NB4 (cell line): ENCODE data around the gene UNC13B.

Experiments used
- DNase-seq: peaks from one replicate; pipeline ENCODE4 v3.0.0; 2010; ENCODE audit warnings: low read depth
- H3K4me3 ChIP-seq: one replicate; pipeline ENCODE4 v1.5.1; 2011; ENCODE audit warnings: mild to moderate bottlenecking, low read depth, low read length, moderate library complexity
- MYC ChIP-seq: IDR thresholded peaks from 2 replicates; pipeline ENCODE4 v1.6.1; 2011; ENCODE audit warnings: low read depth, low read length
- POLR2A ChIP-seq: IDR thresholded peaks from 2 replicates; pipeline ENCODE4 v1.6.1; 2011; ENCODE audit warnings: mild to moderate bottlenecking; ENCODE audit not compliant: insufficient read length; ENCODE audit errors: extremely low read depth
- TF ChIP-seq, protein P1 (sequence below): IDR thresholded peaks from 2 replicates; pipeline ENCODE4 v1.6.1; 2011; ENCODE audit warnings: low read depth, low read length
- TF ChIP-seq, protein P2 (sequence below): IDR thresholded peaks from one replicate; pipeline ENCODE4 v1.5.1; 2012; ENCODE audit warnings: low read depth, low read length

Gene UNC13B

DNA sequence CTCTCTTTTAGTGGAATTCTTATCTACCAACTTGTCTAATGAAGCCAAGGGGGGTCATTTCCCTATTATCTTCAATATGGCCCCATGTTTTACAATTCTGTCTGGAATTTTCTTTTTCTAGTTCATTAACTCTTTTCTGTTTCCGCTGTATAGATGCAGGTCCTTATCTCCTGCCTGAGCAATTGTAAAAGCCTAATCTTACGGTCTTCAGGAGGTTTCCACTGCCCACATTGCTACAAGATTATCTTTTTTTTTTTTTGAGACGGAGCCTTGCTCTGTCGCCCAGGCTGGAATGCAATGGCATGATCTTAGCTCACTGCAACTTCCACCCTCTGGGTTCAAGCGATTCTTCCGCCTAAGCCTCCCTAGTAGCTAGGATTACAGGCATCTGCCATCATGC is 132.3 kb downstream of the UNC13B start:
- no peak overlapping the region for H3K4me3 ChIP-seq
- TF ChIP-seq, protein P1, sequence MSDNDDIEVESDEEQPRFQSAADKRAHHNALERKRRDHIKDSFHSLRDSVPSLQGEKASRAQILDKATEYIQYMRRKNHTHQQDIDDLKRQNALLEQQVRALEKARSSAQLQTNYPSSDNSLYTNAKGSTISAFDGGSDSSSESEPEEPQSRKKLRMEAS, result no peak
- TF ChIP-seq, protein P2, sequence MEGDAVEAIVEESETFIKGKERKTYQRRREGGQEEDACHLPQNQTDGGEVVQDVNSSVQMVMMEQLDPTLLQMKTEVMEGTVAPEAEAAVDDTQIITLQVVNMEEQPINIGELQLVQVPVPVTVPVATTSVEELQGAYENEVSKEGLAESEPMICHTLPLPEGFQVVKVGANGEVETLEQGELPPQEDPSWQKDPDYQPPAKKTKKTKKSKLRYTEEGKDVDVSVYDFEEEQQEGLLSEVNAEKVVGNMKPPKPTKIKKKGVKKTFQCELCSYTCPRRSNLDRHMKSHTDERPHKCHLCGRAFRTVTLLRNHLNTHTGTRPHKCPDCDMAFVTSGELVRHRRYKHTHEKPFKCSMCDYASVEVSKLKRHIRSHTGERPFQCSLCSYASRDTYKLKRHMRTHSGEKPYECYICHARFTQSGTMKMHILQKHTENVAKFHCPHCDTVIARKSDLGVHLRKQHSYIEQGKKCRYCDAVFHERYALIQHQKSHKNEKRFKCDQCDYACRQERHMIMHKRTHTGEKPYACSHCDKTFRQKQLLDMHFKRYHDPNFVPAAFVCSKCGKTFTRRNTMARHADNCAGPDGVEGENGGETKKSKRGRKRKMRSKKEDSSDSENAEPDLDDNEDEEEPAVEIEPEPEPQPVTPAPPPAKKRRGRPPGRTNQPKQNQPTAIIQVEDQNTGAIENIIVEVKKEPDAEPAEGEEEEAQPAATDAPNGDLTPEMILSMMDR, result no peak
- TF ChIP-seq MYC (no peak), POLR2A (no peak)
- no peak for DNase-seq

DNA sequence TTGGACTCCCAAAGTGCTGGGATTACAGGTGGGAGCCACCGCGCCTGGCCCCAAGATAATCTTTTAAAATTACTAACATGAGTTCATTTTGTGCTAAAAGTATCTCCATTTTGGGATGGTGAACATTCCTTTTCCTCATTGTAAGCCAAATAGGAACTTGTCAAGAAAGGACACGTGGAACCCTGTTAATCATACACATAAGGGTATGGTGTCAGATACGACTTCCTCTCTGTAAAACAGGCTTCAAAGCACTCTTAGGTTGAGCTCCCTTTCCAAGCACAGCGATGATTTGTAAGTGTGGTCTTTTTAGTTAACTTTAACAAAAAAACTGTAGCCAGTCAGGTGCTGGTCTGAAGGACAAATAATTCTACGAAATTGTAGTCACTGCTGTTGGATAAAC is 132.7 kb downstream of the UNC13B start:
- TF ChIP-seq, protein P2, result no peak
- TF ChIP-seq, protein P1, result no peak
- TF ChIP-seq MYC, result no peak
- TF ChIP-seq POLR2A, result no peak
- no peak for DNase-seq
- no peak overlapping the region for H3K4me3 ChIP-seq

DNA sequence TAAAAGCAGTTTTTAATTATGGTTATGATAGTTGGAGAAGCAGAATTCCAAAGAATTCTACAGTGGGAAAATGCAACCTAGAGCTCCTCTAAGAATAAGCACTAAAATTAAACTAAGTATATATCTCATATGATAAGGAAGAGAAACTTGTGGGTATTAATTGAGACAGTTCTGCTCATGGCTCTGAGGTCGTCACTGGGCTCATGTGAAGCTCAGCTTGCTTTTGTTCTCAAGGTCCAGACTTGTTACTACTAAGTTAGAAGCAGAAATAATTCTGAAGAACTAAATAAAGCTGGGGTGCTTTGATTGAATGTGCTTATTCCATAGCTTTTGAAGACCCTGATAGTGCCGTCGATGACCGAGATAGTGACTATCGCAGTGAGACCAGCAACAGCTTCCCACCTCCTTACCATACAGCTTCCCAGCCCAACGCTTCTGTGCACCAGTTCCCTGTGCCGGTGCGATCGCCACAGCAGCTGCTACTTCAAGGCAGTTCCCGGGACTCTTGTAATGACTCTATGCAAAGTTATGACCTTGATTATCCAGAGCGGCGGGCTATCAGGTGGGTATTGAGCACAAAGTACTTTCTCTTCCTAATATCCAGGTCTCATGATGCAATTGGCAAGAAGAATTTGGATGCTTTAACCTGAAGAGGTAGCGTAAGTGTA is 133.7 kb downstream of the UNC13B start:
- no peak overlapping the region for H3K4me3 ChIP-seq
- DNase-seq, result no peak
- TF ChIP-seq MYC, result no peak

DNA sequence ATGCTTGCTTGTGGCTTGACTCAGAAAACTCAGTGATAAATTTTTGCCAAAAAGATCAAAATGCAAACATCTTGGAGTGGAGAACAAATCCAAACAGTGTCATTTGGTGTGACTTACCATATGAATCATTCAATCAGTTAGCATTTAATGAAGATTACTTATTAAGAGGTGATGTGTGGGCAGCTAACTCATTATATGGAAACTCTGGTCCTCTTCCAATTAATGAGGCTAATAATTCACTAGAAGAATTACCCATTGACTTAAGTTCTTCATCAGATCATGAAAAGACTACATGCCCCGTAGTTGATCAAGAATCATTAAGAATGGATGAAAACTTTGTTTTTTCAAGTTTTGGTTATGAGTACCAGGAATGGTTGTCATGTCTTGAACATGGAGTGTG is 141.8 kb downstream of the UNC13B start:
- TF ChIP-seq MYC (no peak), POLR2A (no peak)
- TF ChIP-seq, protein P2, result no peak
- TF ChIP-seq, protein P1, result no peak
- no peak for DNase-seq
- no peak overlapping the region for H3K4me3 ChIP-seq

DNA sequence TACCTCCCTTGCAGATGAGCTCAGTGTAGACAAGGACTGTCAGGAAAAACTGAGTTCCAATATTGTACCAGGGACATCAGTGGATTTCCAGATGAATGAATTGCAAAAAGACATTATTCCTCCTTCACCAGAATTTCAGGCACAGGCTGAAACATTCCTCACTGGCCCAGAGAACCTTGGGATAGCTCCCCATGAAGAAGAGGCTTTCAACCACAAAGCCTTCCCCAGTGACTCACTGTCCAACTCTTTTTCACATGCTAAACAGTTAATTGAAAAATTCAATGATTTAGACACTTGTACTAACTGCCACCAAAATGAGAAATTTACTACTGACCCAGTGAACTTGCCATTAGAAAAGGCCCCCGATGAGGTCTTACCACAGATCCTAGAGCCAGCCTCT is 144.5 kb downstream of the UNC13B start:
- no peak for DNase-seq
- no peak overlapping the region for H3K4me3 ChIP-seq
- TF ChIP-seq, protein P2, result no peak
- TF ChIP-seq POLR2A (no peak), MYC (no peak)
- TF ChIP-seq, protein P1, result no peak

DNA sequence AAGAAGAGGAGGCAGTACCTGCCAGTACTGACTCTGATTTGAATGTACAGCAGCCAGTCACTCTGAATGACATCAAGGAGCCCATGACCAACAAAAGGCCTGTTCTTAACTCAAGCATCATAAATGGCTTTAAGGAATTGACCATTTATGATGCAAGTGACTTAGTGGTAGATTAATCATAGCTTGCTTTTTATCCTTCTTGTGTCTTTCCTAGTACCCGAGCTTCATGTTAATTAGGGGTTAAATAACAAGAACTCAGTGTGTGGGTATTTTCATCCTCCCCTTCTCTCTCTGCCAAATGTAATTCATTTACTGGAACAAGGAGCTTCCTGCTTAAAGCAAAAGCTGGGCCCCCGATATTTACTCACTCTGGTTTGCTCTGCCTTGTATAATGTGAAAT is 146.5 kb downstream of the UNC13B start:
- H3K4me3 ChIP-seq, result no peak overlapping the region
- no peak for DNase-seq
- TF ChIP-seq, protein P1, result no peak
- no peak for TF ChIP-seq MYC
- no peak for TF ChIP-seq POLR2A
- TF ChIP-seq, protein P2, result no peak
